OCI-LY7 (cell line): ENCODE data around the gene FGGY.

Experiments used
- CTCF ChIP-seq: fragments of 200-600 bp; sonication (generic); conservative IDR thresholded peaks from 2 replicates; pipeline ENCODE4 v1.5.1; 2014; ENCODE audit warnings: mild to moderate bottlenecking, antibody characterized with exemption, low read length, moderate library complexity, mixed read lengths
- EZH2phosphoT487 ChIP-seq: fragments of 200-600 bp; sonication (generic); IDR thresholded peaks from 2 replicates; pipeline ENCODE4 v1.6.1; 2018; ENCODE audit warnings: low read depth, borderline replicate concordance, mild to moderate bottlenecking, mixed run types, antibody characterized with exemption, low read length, moderate library complexity, mixed read lengths

DNA sequence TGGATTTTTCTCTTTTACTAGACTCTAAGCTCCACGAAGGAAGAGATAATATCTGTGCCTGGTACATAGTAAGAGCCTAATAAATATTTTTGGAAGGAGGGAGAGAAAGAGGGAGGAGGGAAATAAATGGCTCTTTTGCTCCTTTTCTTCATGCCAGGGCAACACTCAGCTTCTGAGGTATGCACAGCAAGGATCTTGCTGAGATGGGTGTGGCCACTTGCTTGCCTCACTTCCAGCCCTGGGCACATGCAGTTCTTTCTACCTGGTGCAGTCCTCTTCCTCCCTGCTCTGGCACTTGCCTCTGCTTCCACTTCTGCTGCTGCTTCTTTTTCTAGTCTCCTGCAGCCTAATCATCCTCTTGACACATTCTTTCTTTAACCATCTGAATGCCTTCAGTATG lies 148.1 kb downstream of the FGGY start:
- TF ChIP-seq CTCF (no peak), EZH2phosphoT487 (no peak)
